SK-N-SH (cell line): ENCODE measurements around the gene COMMD6. TPM values are rescaled to one million over a fixed set of nuclear protein-coding genes. Genes with fewer than 3 reads are reported as not detected.

ENCODE experiments used
- CTCF ChIA-PET: fragments of 300-600, 350-600 bp; formaldehyde crosslinking; extraction: SDS; loops from one replicate; lab custom pipeline; 2021; lab: Yijun Ruan, JAX
- POLR2A ChIA-PET: fragments of 350-600 bp; sonication (Branson Sonifier 250); formaldehyde crosslinking; extraction: SDS; loops from one replicate; lab custom pipeline; 2020; ENCODE audit warnings: antibody characterized with exemption, inconsistent platforms; lab: Yijun Ruan, JAX
- DNase-seq: peaks from one replicate; pipeline ENCODE4 v3.0.0; 2012
- H2AFZ ChIP-seq: fragments of 200-600 bp; sonication (generic); 2 replicates; pipeline ENCODE4 v1.8.1; 2016; ENCODE audit warnings: antibody characterized with exemption, mild to moderate bottlenecking, low read depth
- H3F3A ChIP-seq: fragments of 200-600 bp; sonication (generic); replicated peaks from 2 replicates; pipeline ENCODE3; 2016; ENCODE audit warnings: antibody characterized with exemption, mild to moderate bottlenecking; ENCODE audit not compliant: insufficient read depth
- H3K27ac ChIP-seq, 2 experiments: fragments of 200-500 bp in 1 of 2; fragments of 200-600 bp in 1 of 2; sonication (Bioruptor generic) in 1 of 2; sonication (generic), shearing (Covaris generic) in 1 of 2; 2 replicates each; pipeline versions ENCODE4 v1.5.1 to v1.6.1; 2014 to 2016; ENCODE audit warnings: low read depth in 2 of 2, inconsistent platforms in 1 of 2, low read length in 1 of 2, mild to moderate bottlenecking in 1 of 2, mixed read lengths in 1 of 2
- H3K27me3 ChIP-seq: fragments of 200-600 bp; sonication (generic), shearing (Covaris generic); 2 replicates; pipeline ENCODE4 v1.6.1; 2016; ENCODE audit warnings: mixed run types; ENCODE audit not compliant: insufficient read depth
- H3K36me3 ChIP-seq, 2 experiments: fragments of 200-500 bp in 1 of 2; fragments of 200-600 bp in 1 of 2; sonication (Bioruptor generic) in 1 of 2; sonication (generic) in 1 of 2; replicated peaks in 1 of 2; 2 replicates each; pipeline versions ENCODE3 to v1.5.1; 2014 to 2016; ENCODE audit warnings: low read length in 1 of 2, mild to moderate bottlenecking in 1 of 2; ENCODE audit not compliant: insufficient read depth in 2 of 2, control insufficient read depth in 1 of 2
- H3K4me1 ChIP-seq, 2 experiments: fragments of 200-500 bp in 1 of 2; fragments of 200-600 bp in 1 of 2; sonication (Bioruptor generic) in 1 of 2; sonication (generic), shearing (Covaris generic) in 1 of 2; 2 replicates each; pipeline versions ENCODE4 v1.5.1 to v1.6.1; 2014 to 2016; ENCODE audit warnings: low read depth in 1 of 2, low read length in 1 of 2, mixed run types in 1 of 2; ENCODE audit not compliant: insufficient read depth in 2 of 2, control insufficient read depth in 1 of 2
- H3K4me2 ChIP-seq: fragments of 200-600 bp; sonication (generic), shearing (Covaris generic); 2 replicates; pipeline ENCODE4 v1.6.1; 2017; ENCODE audit warnings: mixed run types
- H3K4me3 ChIP-seq, 2 experiments: fragments of 200-500 bp in 1 of 2; fragments of 200-600 bp in 1 of 2; sonication (Bioruptor generic) in 1 of 2; sonication (generic), shearing (Covaris generic) in 1 of 2; 2 replicates each; pipeline versions ENCODE4 v1.5.1 to v1.8.1; 2014 to 2016; ENCODE audit warnings: low read depth in 2 of 2, inconsistent platforms in 1 of 2, low read length in 1 of 2, mild to moderate bottlenecking in 1 of 2, mixed read lengths in 1 of 2, moderate library complexity in 1 of 2
- H3K79me2 ChIP-seq: fragments of 200-600 bp; sonication (generic); 2 replicates; pipeline ENCODE4 v1.8.1; 2017; ENCODE audit warnings: mild to moderate bottlenecking; ENCODE audit not compliant: insufficient read depth
- H3K9ac ChIP-seq: fragments of 200-600 bp; sonication (generic); 2 replicates; pipeline ENCODE4 v1.6.1; 2017; ENCODE audit warnings: mixed run types
- H3K9me2 ChIP-seq: fragments of 200-600 bp; sonication (generic); 2 replicates; pipeline ENCODE4 v1.6.1; 2017; ENCODE audit warnings: mixed run types
- H3K9me3 ChIP-seq: fragments of 200-600 bp; sonication (generic); 2 replicates; pipeline ENCODE4 v1.6.1; 2017; ENCODE audit warnings: mixed run types, mild to moderate bottlenecking, moderate library complexity
- H4K20me1 ChIP-seq: fragments of 200-600 bp; sonication (generic); 2 replicates; pipeline ENCODE4 v1.6.1; 2017; ENCODE audit warnings: mild to moderate bottlenecking, mixed run types; ENCODE audit not compliant: insufficient read depth
- ELF1 ChIP-seq: IDR thresholded peaks from 2 replicates; pipeline ENCODE4 v1.4.0; 2012
- EZH2phosphoT487 ChIP-seq: fragments of 200-600 bp; sonication (generic); IDR thresholded peaks from 2 replicates; pipeline ENCODE4 v1.6.1; 2017; ENCODE audit warnings: low read depth, mixed run types, mild to moderate bottlenecking, antibody characterized with exemption, moderate library complexity, borderline replicate concordance
- FOXJ3 ChIP-seq: sonication (generic); formaldehyde crosslinking; IDR thresholded peaks from 2 replicates; pipeline ENCODE4 v1.5.1; 2020; ENCODE audit warnings: mild to moderate bottlenecking, missing genetic modification reagents
- GATA2 ChIP-seq: sonication (generic); formaldehyde crosslinking; IDR thresholded peaks from 2 replicates; pipeline ENCODE4 v1.5.0; 2020; ENCODE audit warnings: mild to moderate bottlenecking, missing genetic modification reagents
- MXI1 ChIP-seq: IDR thresholded peaks from 2 replicates; pipeline ENCODE4 v1.6.1; 2012; ENCODE audit warnings: mild to moderate bottlenecking, low read depth, low read length, improper control_type of control experiment
- NFIC ChIP-seq: IDR thresholded peaks from 2 replicates; pipeline ENCODE4 v1.4.0; 2012; ENCODE audit warnings: borderline replicate concordance
- POLR2AphosphoS5 ChIP-seq: IDR thresholded peaks from 2 replicates; pipeline ENCODE4 v1.6.1; 2012; ENCODE audit warnings: low read depth, low read length
- RFX5 ChIP-seq: IDR thresholded peaks from 2 replicates; pipeline ENCODE4 v1.6.1; 2012; ENCODE audit warnings: mild to moderate bottlenecking, improper control_type of control experiment, low read length
- RXRA ChIP-seq: IDR thresholded peaks from 2 replicates; pipeline ENCODE4 v1.4.0; 2012; ENCODE audit warnings: low read depth, mild to moderate bottlenecking, borderline replicate concordance
- SIN3A ChIP-seq: IDR thresholded peaks from 2 replicates; pipeline ENCODE4 v1.6.1; 2012; ENCODE audit warnings: low read depth, mild to moderate bottlenecking, low read length, moderate library complexity, borderline replicate concordance
- TAF1 ChIP-seq: IDR thresholded peaks from 2 replicates; pipeline ENCODE4 v1.6.1; 2012; ENCODE audit warnings: low read depth, mild to moderate bottlenecking, low read length, moderate library complexity, borderline replicate concordance
- TEAD4 ChIP-seq: IDR thresholded peaks from 2 replicates; pipeline ENCODE4 v1.4.0; 2012; ENCODE audit warnings: mild to moderate bottlenecking, borderline replicate concordance; ENCODE audit not compliant: insufficient read depth
- whole genome bisulfite sequencing: methylation state at CpG from one replicate; pipeline ENCODE4 v1.1.6; 2017; ENCODE audit warnings: low lambda C conversion rate; 5-methylcytosine and 5-hydroxymethylcytosine counted together
- polyA plus RNA-seq, 3 experiments: library from polyadenylated mRNA; depleted of rRNA; stranded (reverse); fragments of >200 nt; gene quantifications; 2 replicates each; pipeline ENCODE4 v1.2.3, GENCODE V29; 2012
- TF ChIP-seq, protein P1 (sequence below): IDR thresholded peaks from 2 replicates; pipeline ENCODE4 v1.6.1; 2012; ENCODE audit warnings: mild to moderate bottlenecking, low read depth, low read length, moderate library complexity
- TF ChIP-seq, protein P2 (sequence below): IDR thresholded peaks from 2 replicates; pipeline ENCODE4 v1.4.0; 2012; ENCODE audit warnings: low read depth
- TF ChIP-seq, protein P3 (sequence below): IDR thresholded peaks from 2 replicates; pipeline ENCODE4 v1.4.0; 2012; ENCODE audit warnings: low read depth, borderline replicate concordance
- TF ChIP-seq, protein P4 (sequence below): IDR thresholded peaks from 2 replicates; pipeline ENCODE4; 2012
- TF ChIP-seq, protein P5 (sequence below): fragments of 150-350 bp; IDR thresholded peaks from 2 replicates; pipeline ENCODE4 v1.6.1; 2017; ENCODE audit warnings: antibody characterized with exemption, low read length, low read depth, borderline replicate concordance

Gene COMMD6
- polyA plus RNA-seq, 1 of the 3 experiments (the other 2 are of a cell fraction): 76.9 TPM

DNA sequence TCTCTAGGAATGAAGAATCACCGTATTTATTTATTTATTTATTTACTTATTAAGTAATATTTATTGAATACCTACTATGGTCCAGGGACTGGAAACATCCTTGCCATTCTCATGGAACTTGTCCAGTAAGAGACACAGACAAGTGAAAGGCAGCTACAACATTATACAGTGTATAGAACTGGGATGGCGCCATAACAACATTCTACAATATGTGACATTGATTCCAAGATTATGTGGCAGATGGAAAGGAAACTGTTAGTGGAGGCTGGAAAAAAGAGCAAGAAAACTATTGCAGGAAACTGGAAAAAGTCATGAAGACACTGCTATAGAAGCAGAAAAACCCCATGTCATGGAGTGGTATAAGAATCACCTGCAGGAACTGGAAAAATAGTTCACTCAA is 46.3 kb downstream of the COMMD6 start (continued):
- TF ChIP-seq, protein P1, sequence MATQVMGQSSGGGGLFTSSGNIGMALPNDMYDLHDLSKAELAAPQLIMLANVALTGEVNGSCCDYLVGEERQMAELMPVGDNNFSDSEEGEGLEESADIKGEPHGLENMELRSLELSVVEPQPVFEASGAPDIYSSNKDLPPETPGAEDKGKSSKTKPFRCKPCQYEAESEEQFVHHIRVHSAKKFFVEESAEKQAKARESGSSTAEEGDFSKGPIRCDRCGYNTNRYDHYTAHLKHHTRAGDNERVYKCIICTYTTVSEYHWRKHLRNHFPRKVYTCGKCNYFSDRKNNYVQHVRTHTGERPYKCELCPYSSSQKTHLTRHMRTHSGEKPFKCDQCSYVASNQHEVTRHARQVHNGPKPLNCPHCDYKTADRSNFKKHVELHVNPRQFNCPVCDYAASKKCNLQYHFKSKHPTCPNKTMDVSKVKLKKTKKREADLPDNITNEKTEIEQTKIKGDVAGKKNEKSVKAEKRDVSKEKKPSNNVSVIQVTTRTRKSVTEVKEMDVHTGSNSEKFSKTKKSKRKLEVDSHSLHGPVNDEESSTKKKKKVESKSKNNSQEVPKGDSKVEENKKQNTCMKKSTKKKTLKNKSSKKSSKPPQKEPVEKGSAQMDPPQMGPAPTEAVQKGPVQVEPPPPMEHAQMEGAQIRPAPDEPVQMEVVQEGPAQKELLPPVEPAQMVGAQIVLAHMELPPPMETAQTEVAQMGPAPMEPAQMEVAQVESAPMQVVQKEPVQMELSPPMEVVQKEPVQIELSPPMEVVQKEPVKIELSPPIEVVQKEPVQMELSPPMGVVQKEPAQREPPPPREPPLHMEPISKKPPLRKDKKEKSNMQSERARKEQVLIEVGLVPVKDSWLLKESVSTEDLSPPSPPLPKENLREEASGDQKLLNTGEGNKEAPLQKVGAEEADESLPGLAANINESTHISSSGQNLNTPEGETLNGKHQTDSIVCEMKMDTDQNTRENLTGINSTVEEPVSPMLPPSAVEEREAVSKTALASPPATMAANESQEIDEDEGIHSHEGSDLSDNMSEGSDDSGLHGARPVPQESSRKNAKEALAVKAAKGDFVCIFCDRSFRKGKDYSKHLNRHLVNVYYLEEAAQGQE: no peak
- TF ChIP-seq SIN3A: no peak
- no peak for TF ChIP-seq GATA2 (CRISPR knock-in tag)
- TF ChIP-seq, protein P2, sequence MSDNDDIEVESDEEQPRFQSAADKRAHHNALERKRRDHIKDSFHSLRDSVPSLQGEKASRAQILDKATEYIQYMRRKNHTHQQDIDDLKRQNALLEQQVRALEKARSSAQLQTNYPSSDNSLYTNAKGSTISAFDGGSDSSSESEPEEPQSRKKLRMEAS: no peak
- TF ChIP-seq MXI1: no peak
- TF ChIP-seq NFIC: no peak
- no peak for TF ChIP-seq TAF1
- TF ChIP-seq RXRA: no peak
- no peak for TF ChIP-seq RFX5

DNA sequence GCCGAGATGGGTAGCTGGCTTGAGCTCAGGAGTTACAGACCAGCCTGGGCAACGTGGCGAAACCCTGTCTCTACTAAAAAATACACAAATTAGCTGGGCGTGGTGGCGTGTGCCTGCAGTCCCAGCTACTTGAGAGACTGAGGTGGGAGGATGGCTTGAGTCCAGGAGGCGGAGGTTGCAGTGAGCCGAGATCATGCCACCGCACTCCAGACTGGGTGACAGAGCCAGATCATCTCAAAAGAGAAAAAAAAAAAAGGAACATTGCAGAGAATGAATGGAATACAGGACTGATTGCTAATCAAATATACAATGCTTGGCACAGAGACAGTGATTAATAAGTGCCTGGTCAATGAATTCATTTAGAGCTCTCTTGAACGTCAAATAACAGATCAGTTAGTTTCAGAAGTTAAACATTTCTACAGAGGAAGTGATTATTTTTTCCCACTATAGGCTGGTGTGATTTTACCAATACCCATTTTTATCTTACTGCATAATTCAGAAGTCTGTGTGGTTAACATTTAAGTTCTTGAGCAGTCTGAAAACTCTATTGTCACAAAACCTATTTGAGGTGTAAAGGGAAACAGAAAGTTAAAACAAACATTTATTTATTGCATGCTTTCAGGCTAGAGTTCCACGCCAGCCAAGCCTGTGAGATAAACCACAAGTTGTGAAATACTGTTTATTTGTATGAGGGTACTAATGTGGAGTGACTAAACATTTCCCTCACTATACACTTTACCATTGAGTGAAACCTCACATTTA is 48.0 kb downstream of the COMMD6 start:
- Histone ChIP-seq H3K27me3 (no peaks in the 10 kb centered on the region), H3K9me2 (no peaks in the 10 kb centered on the region), H3K4me2 (no peak overlapping the region), H3K9ac (no peak overlapping the region), H3K27ac (no peak overlapping the region), H3K9me3 (no peaks in the 10 kb centered on the region), H2AFZ (no peak overlapping the region), H4K20me1 (no peaks in the 10 kb centered on the region), H3K79me2 (no peaks in the 10 kb centered on the region), H3F3A (peaks cover 8% of the 10 kb centered on the region), H3K4me1 (peaks cover 0 to 8% of the 10 kb centered on the region in 2 experiments; a peak in 1 of 4 replicates), H3K4me3 (no peak overlapping the region), H3K36me3 (no peaks in the 10 kb centered on the region)
- POLR2A ChIA-PET: no interaction called here
- DNase-seq: no peak
- 69% methylated on average over 10 of the region's 10 CpGs for WGBS
- CTCF ChIA-PET: no interaction called here
- TF ChIP-seq TEAD4 (no peak), SIN3A (no peak), POLR2AphosphoS5 (no peak), FOXJ3 (CRISPR knock-in tag) (no peak), ELF1 (no peak), TAF1 (no peak), EZH2phosphoT487 (no peak)
- TF ChIP-seq, protein P3, sequence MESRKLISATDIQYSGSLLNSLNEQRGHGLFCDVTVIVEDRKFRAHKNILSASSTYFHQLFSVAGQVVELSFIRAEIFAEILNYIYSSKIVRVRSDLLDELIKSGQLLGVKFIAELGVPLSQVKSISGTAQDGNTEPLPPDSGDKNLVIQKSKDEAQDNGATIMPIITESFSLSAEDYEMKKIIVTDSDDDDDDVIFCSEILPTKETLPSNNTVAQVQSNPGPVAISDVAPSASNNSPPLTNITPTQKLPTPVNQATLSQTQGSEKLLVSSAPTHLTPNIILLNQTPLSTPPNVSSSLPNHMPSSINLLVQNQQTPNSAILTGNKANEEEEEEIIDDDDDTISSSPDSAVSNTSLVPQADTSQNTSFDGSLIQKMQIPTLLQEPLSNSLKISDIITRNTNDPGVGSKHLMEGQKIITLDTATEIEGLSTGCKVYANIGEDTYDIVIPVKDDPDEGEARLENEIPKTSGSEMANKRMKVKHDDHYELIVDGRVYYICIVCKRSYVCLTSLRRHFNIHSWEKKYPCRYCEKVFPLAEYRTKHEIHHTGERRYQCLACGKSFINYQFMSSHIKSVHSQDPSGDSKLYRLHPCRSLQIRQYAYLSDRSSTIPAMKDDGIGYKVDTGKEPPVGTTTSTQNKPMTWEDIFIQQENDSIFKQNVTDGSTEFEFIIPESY: no peak
- TF ChIP-seq, protein P2: no peak
- TF ChIP-seq, protein P1: no peak
- TF ChIP-seq, protein P4, sequence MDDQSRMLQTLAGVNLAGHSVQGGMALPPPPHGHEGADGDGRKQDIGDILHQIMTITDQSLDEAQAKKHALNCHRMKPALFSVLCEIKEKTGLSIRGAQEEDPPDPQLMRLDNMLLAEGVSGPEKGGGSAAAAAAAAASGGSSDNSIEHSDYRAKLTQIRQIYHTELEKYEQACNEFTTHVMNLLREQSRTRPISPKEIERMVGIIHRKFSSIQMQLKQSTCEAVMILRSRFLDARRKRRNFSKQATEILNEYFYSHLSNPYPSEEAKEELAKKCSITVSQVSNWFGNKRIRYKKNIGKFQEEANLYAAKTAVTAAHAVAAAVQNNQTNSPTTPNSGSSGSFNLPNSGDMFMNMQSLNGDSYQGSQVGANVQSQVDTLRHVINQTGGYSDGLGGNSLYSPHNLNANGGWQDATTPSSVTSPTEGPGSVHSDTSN: no peak
- TF ChIP-seq, protein P5, sequence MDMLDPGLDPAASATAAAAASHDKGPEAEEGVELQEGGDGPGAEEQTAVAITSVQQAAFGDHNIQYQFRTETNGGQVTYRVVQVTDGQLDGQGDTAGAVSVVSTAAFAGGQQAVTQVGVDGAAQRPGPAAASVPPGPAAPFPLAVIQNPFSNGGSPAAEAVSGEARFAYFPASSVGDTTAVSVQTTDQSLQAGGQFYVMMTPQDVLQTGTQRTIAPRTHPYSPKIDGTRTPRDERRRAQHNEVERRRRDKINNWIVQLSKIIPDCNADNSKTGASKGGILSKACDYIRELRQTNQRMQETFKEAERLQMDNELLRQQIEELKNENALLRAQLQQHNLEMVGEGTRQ: no peak
